Heart left ventricle (tissue), 16 donors: Measurements from ENCODE around the gene SNUPN. TPM values are rescaled to one million over a fixed set of nuclear protein-coding genes. Genes with fewer than 3 reads are reported as not detected.

Experiments
- ATAC-seq, 4 donors: fragments of 200-7000 bp; cut with Tn5 transposase; one replicate each; pipeline ENCODE4 v1.9.1; 2020 to 2022; ENCODE audit warnings: moderate library complexity in 4 of 4, mild to moderate bottlenecking in 3 of 4, moderate number of reproducible peaks in 1 of 4
- DNase-seq, 5 donors: peaks; one replicate each; pipeline ENCODE4 v3.0.0-alpha.2; 2020
- H3K27ac ChIP-seq, 12 donors: fragments of 200-600 bp; sonication (generic) in 4 of 12; one replicate each; pipeline versions ENCODE4 v1.5.0 to v1.8.0; 2016 to 2022; ENCODE audit warnings: mild to moderate bottlenecking in 2 of 12
- H3K27me3 ChIP-seq, 9 donors: fragments of 200-600 bp; sonication (generic) in 2 of 9; one replicate each; pipeline versions ENCODE4 v1.5.1 to v1.8.0; 2016 to 2022; ENCODE audit warnings: mild to moderate bottlenecking in 3 of 9
- H3K36me3 ChIP-seq, 9 donors: fragments of 200-600 bp; sonication (generic) in 2 of 9; one replicate each; pipeline versions ENCODE4 v1.5.0 to v1.8.0; 2018 to 2022; ENCODE audit warnings: mild to moderate bottlenecking in 2 of 9
- H3K4me1 ChIP-seq, 12 donors: fragments of 200-600 bp; sonication (generic) in 4 of 12; one replicate each; pipeline versions ENCODE4 v1.5.0 to v1.8.0; 2016 to 2022; ENCODE audit warnings: mild to moderate bottlenecking in 3 of 12
- H3K4me3 ChIP-seq, 12 donors: fragments of 200-600 bp; sonication (generic) in 4 of 12; one replicate each; pipeline versions ENCODE4 v1.5.0 to v1.8.0; 2017 to 2022; ENCODE audit warnings: mild to moderate bottlenecking in 9 of 12, moderate library complexity in 4 of 12
- H3K9me3 ChIP-seq, 12 donors: fragments of 200-600 bp; sonication (generic) in 4 of 12; one replicate each; pipeline versions ENCODE4 v1.5.0 to v1.8.0; 2016 to 2022; ENCODE audit warnings: mild to moderate bottlenecking in 1 of 12
- POLR2A ChIP-seq, 2 donors: fragments of 450-650 bp; IDR thresholded peaks; one replicate each; pipeline ENCODE4 v1.6.1; 2017; ENCODE audit warnings: antibody characterized with exemption in 2 of 2, mild to moderate bottlenecking in 2 of 2, moderate library complexity in 2 of 2
- WGBS, 4 donors: extraction: QIAGEN DNeasy Blood & Tissue Kit in 2 of 4; methylation state at CpG; one replicate each; pipeline versions ENCODE4 v1.1.5 to v1.1.7; 2013 to 2018; 5-methylcytosine and 5-hydroxymethylcytosine counted together
- intact Hi-C, 10 donors: fragments of 100-400 bp; cut with DNase I; formaldehyde crosslinking; loops; one replicate each; pipeline versions ENCODE4 v1.11.1 to v1.14.2; 2022
- polyA plus RNA-seq, 2 donors: library from polyadenylated mRNA; stranded (reverse); fragments of 200-250 nt; gene quantifications; one replicate each; pipeline ENCODE4 v1.2.3, GENCODE V29; 2013
- total RNA-seq, 9 donors: library from RNA; depleted of rRNA in 2 of 9; stranded (reverse); fragments of >200 nt in 2 of 9; fragmentation: NEBNext Ultra II Directional in 3 of 9; extraction: Animal tissue kit (Norgen Biotek cat#: 25700) in 3 of 9; gene quantifications; one replicate each; pipeline versions ENCODE4 v1.1.0 to v1.2.4, GENCODE V29; 2016 to 2023
- TF ChIP-seq, protein P1 (sequence below), 12 donors: fragments of 200-600 bp; sonication (generic) in 4 of 12; IDR thresholded peaks; one replicate each; pipeline versions ENCODE4 v1.5.0 to v1.8.0; 2018 to 2022; ENCODE audit warnings: antibody characterized with exemption in 12 of 12, mild to moderate bottlenecking in 5 of 12
- donor health status: ischemic (EF 13 %, LVEDD 7.1; RV severe dilation, severe dysfunction).
- donor health status: healthy with polysubstance abuse.
- donor health status: DM: no; HTN: yes; CAD: no.
- donor health status: DM: no; HTN: no; CAD: no.
- donor health status: ischemic (EF 25% LVEDD 6.9; RV normal size, moderate dysfunction).
- donor health status: ischemic (EF 25% LVEDD 5.7; RV mildly dilated, moderate dysfunction).
- donor health status: healthy.
- donor health status: DM: yes; HTN: yes; CAD: no.
- donor health status: ischemic (EF 35%, LVEDD 5.7; RV mildly dilated, moderate dysfunction).
- donor health status: nonischemic (EF 11% LVEDD 7.7; RV severe dilation, severe dysfunction).
- donor health status: DM: yes; HTN: yes; CAD: no.
- donor health status: PGD.
- donor health status: ischemic (EF 29% LVEDD 5.4; RV normal size, mild dysfunction).
- donor health status: nonischemic (EF 23%, LVEDD 6.1; RV moderate dilation, normal function).

SNUPN gene
- total and polyA plus RNA-seq, 11 donors, result 13.2 to 21.6 (median 14.5) TPM

DNA sequence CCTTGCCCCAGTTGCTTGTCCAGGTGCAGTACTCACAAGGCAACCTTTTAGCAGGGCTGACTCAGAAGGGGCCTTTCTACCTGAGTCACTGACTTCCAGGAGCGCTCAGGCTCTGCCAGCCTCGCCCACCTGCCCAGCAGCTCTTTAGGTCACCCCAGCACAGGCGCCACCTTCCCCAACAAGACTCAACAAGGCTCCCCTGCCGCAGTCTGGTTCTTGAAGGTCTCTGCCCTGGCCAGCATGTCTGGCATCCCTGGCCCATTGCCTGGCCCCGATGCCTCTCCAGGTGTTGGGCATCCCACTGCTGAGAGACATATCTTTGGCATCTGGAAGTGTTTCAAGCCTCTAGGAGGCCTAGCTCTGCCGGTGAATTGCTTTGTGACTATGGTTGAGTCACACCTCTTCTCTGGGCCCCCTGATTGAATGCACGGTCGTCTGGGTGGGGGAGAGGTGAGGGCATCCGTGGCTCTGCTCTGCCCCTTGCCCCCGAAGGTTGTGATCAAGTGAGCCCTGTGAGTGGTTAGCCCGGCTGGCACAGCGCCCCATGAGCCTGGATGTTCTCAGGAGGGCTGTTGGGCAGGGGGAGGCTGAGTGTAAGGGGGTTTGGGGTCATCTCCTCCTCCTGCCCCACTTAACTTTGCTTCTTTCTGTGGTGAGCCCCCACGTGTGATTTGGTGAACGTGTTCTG, 43.8 kb upstream of the SNUPN start:
- no peak overlapping the region for H3K27ac ChIP-seq
- no peak overlapping the region for H3K4me3 ChIP-seq
- no peak for DNase-seq
- no peaks in the 10 kb centered on the region for H3K36me3 ChIP-seq
- ATAC-seq, result no peak
- peaks cover 26 to 63% (median 39%) of the 10 kb centered on the region in 12 donors for H3K4me1 ChIP-seq
- intact Hi-C loops, result no loop called here
- H3K9me3 ChIP-seq, result no peaks in the 10 kb centered on the region
- TF ChIP-seq, protein P1, sequence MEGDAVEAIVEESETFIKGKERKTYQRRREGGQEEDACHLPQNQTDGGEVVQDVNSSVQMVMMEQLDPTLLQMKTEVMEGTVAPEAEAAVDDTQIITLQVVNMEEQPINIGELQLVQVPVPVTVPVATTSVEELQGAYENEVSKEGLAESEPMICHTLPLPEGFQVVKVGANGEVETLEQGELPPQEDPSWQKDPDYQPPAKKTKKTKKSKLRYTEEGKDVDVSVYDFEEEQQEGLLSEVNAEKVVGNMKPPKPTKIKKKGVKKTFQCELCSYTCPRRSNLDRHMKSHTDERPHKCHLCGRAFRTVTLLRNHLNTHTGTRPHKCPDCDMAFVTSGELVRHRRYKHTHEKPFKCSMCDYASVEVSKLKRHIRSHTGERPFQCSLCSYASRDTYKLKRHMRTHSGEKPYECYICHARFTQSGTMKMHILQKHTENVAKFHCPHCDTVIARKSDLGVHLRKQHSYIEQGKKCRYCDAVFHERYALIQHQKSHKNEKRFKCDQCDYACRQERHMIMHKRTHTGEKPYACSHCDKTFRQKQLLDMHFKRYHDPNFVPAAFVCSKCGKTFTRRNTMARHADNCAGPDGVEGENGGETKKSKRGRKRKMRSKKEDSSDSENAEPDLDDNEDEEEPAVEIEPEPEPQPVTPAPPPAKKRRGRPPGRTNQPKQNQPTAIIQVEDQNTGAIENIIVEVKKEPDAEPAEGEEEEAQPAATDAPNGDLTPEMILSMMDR (IDR thresholded peaks at IDR 0.05), result no peak
- no peak for TF ChIP-seq POLR2A (IDR thresholded peaks at IDR 0.05)
- WGBS, 4 donors, result 85 to 89% (median 88%) methylated on average over 11 to 14 of the region's 14 CpGs
- H3K27me3 ChIP-seq, result no peaks in the 10 kb centered on the region

DNA sequence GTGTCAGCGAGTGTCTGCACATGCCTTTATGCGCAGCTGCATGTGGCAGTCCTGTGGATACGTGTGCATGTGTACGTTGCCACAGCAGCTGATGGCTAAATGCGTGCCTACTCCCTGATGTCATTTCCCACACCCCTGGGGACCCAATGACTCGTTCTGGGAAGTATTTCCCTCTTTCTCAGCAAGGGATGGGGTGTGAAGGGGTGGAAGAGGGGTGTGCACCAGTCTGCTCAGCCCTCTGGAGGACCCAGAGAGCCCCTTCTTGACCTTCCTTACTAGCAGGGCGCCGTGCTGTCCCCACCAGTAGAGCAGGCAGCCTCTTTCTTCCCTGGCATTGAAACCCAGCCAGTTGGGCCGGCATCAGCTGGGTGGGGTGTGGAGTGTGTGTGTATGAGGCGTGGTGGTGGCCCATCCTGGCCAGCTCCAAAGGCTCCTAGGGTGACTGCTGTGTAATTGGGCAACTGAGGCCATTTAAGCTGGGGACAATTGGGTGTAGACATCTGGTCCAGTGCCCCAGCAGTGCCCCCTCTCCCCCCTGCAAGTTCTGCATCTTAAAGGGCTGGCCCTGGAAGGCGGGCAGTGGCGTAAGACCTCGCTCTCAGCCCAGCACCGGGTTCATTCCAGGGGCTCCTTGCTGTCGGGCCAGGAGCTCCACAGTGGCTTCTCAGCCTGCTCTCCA, 41.4 kb upstream of the SNUPN start:
- peaks cover 0 to 7% (median 0%) of the 10 kb centered on the region in 9 donors for H3K36me3 ChIP-seq
- peaks cover 13 to 40% (median 19%) of the 10 kb centered on the region in 12 donors for H3K4me1 ChIP-seq
- 49 to 79% (median 57%) methylated on average over 9 to 15 of the region's 15 CpGs for WGBS, 4 donors
- DNase-seq (peak; percentile 56 to 85 (median 80)), ATAC-seq (peak; percentile 39 to 90 (median 76))
- H3K4me3 ChIP-seq, result no peak overlapping the region
- peak overlapping the region; percentile 1 to 80 (median 70) for H3K27ac ChIP-seq
- peak in 1 of 2 donors; percentile 21 for TF ChIP-seq POLR2A (IDR thresholded peaks at IDR 0.05)
- TF ChIP-seq, protein P1 (IDR thresholded peaks at IDR 0.05), result no peak
- H3K9me3 ChIP-seq, result no peaks in the 10 kb centered on the region
- intact Hi-C loops, result loop anchor here in 1 of 10 donors (2.0 kb wide), 1 partner anchor 20 kb away; the partner anchor contains the start of gene SNX33
- H3K27me3 ChIP-seq, result no peaks in the 10 kb centered on the region

DNA sequence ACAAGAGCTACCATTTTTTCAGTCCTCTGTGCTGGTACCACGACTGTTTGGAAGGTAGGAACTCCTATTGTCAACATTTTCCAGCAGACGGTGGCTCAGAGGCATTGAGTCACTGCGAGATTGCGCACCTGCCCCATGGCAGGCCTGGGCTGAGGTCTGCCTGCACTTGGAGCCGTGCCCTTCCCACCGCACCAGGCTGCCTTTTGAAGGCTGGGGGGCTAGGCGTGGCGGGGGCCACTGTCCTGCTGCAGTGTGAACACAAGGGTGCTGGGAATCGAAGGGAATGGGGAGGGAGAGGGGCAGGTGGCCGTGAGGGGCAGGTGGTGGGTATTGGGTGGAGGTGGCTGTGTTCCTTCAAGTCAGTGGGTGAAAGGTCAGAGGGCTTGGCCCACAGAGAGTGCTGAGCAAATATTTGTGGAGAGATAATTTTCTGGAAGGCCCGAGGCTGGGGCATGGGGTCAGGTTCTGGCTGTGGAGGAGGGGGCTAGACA, 38.5 kb upstream of the SNUPN start:
- Histone ChIP-seq H3K9me3 (no peaks in the 10 kb centered on the region), H3K27ac (peak overlapping the region in 1 of 12 donors; percentile 89), H3K4me1 (peaks cover 9 to 51% (median 42%) of the 10 kb centered on the region in 12 donors), H3K4me3 (no peak overlapping the region), H3K36me3 (peaks cover 0 to 8% (median 1%) of the 10 kb centered on the region in 9 donors), H3K27me3 (no peaks in the 10 kb centered on the region)
- WGBS, 4 donors, result 82 to 95% (median 86%) methylated on average over 11 of the region's 11 CpGs
- TF ChIP-seq, protein P1 (IDR thresholded peaks at IDR 0.05), result no peak
- no peak for TF ChIP-seq POLR2A (IDR thresholded peaks at IDR 0.05)
- intact Hi-C loops, result no loop called here
- DNase-seq, result peak in 1 of 5 donors; percentile 57
- no peak for ATAC-seq
